Measurements from ENCODE around the gene TRIM58. TPM values are rescaled to one million over a fixed set of nuclear protein-coding genes. Genes with fewer than 3 reads are reported as not detected.

The TRIM58 gene
- total RNA-seq, 1 donor from 2014 or later = 5.2 TPM

DNA sequence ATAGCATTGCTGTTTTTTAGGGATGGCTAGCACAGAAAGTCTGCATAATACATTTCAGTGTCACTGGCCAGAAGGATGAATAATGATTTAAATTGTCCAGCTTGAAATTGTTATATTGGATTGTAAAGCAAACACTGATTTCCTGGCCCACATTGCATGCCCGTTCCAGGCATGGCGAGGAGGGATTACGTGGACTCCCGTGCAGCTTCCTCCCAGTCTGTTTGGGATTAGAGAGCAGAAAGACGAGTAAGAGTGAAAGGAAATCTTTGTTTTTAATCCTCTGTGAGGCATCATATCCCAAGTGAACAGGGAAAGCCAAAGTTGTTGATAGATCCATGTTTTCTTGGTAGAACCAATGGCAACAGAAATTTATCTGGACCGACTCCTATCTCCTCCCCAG, 8.4 kb downstream of the TRIM58 start:
- H3K4me1 Mint-ChIP-seq (ENCODE audit: low read depth, unreplicated experiment) = no peaks in the 10 kb centered on the region
- no peak overlapping the region for H3K27ac Mint-ChIP-seq (ENCODE audit: unreplicated experiment)
- TF ChIP-seq, protein P1, sequence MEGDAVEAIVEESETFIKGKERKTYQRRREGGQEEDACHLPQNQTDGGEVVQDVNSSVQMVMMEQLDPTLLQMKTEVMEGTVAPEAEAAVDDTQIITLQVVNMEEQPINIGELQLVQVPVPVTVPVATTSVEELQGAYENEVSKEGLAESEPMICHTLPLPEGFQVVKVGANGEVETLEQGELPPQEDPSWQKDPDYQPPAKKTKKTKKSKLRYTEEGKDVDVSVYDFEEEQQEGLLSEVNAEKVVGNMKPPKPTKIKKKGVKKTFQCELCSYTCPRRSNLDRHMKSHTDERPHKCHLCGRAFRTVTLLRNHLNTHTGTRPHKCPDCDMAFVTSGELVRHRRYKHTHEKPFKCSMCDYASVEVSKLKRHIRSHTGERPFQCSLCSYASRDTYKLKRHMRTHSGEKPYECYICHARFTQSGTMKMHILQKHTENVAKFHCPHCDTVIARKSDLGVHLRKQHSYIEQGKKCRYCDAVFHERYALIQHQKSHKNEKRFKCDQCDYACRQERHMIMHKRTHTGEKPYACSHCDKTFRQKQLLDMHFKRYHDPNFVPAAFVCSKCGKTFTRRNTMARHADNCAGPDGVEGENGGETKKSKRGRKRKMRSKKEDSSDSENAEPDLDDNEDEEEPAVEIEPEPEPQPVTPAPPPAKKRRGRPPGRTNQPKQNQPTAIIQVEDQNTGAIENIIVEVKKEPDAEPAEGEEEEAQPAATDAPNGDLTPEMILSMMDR (IDR thresholded peaks at IDR 0.05; ENCODE audit: partially characterized antibody, unreplicated experiment) = no peak
- H3K9me3 Mint-ChIP-seq (ENCODE audit: unreplicated experiment) = no peaks in the 10 kb centered on the region
- no peaks in the 10 kb centered on the region for H3K27me3 Mint-ChIP-seq (ENCODE audit: unreplicated experiment)
- DNase-seq = no peak
- H3K4me3 Mint-ChIP-seq (ENCODE audit: unreplicated experiment) = no peak overlapping the region
- H3K36me3 Mint-ChIP-seq (ENCODE audit: unreplicated experiment) = no peaks in the 10 kb centered on the region

DNA sequence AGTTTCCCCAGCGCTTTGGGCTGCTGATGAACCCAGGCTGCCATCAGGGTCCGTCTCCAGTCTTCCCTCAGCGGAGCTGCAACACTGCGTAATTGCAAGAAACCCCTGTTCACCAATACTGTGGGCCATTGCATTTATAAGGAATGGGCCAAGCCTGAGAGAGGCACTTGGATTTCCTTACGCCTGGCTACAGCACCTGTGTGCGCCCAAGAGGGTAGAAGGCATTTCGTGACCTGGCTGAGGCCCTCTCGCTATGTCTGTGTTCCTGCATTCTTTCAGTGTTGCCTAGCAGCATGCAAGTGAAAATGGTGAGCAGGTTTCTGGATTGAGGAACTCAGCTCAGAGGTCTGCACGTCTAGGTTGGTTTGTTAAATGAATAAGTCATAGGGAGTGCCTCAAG, 26.4 kb downstream of the TRIM58 start:
- H3K36me3 Mint-ChIP-seq (ENCODE audit: unreplicated experiment) = no peaks in the 10 kb centered on the region
- DNase-seq = no peak
- no peaks in the 10 kb centered on the region for H3K27me3 Mint-ChIP-seq (ENCODE audit: unreplicated experiment)
- H3K4me3 Mint-ChIP-seq (ENCODE audit: unreplicated experiment) = no peak overlapping the region
- TF ChIP-seq, protein P1 (IDR thresholded peaks at IDR 0.05; ENCODE audit: partially characterized antibody, unreplicated experiment) = no peak
- H3K4me1 Mint-ChIP-seq (ENCODE audit: low read depth, unreplicated experiment) = no peaks in the 10 kb centered on the region
- peaks cover under 1% of the 10 kb centered on the region for H3K9me3 Mint-ChIP-seq (ENCODE audit: unreplicated experiment)
- no peak overlapping the region for H3K27ac Mint-ChIP-seq (ENCODE audit: unreplicated experiment)

DNA sequence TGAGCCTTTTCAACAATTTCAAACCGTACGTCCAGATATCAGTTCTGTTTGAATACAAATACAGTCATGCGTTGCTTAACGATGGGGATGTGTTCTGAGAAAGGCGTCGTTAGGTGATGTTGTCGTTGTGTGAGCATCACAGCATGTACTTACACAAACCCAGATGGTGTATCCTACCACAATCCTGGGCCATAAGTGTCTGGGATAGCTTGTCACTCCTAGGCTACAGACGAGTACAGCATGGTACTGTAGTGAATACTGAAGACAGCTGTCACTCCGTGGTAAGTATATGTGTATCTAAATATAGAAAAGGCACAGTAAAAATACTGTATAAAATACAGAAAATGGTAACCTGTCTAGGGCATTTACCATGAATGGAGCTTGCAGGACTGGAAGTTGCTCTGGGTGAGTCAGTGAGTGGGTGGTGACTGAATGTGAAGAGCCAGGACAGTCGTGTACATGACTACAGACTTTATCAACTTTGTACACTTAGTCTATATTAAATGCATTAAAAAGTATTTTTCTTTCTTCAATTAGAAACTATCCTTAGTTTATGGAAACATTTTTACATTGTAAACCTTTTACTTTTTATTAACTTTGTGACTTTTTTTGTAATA, 27.9 kb downstream of the TRIM58 start:
- H3K27me3 Mint-ChIP-seq (ENCODE audit: unreplicated experiment) = no peaks in the 10 kb centered on the region
- no peak overlapping the region for H3K4me3 Mint-ChIP-seq (ENCODE audit: unreplicated experiment)
- H3K36me3 Mint-ChIP-seq (ENCODE audit: unreplicated experiment) = no peaks in the 10 kb centered on the region
- no peak overlapping the region for H3K27ac Mint-ChIP-seq (ENCODE audit: unreplicated experiment)
- H3K9me3 Mint-ChIP-seq (ENCODE audit: unreplicated experiment) = no peaks in the 10 kb centered on the region
- TF ChIP-seq, protein P1 (IDR thresholded peaks at IDR 0.05; ENCODE audit: partially characterized antibody, unreplicated experiment) = no peak
- H3K4me1 Mint-ChIP-seq (ENCODE audit: low read depth, unreplicated experiment) = no peaks in the 10 kb centered on the region
- DNase-seq = no peak

DNA sequence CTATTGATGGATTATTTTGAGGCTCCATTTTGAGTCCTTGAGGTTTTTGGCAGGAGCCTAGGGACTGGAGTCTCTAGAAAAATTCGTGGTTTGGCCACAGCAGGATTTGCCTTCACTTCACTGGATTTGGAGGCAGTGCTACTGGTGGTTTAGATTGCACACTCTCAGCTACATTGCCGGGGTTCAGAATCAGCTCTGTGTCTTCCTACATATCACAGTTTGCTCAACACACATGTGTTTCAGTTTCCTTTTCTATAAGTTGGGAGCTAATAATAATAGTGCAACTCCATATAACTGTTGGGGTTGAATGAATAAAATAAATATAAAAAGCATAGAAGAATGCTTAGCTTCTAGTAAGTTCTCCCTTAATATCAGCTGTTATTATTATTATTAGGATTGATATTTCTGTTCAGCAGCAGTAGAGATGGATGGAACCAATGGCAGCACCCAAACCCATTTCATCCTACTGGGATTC, 38.2 kb downstream of the TRIM58 start, which contains the start of gene OR2W3:
OR2W3 (plus strand) TSS at position 425 of the 475 bp plus-strand sequence; CDS start at position 425, 0 bp downstream.
- Mint-ChIP-seq H3K27ac (ENCODE audit: unreplicated experiment) (no peak within 1 kb of the TSS), H3K36me3 (ENCODE audit: unreplicated experiment) (no peaks in the 10 kb centered on the region), H3K9me3 (ENCODE audit: unreplicated experiment) (peaks cover 2% of the 10 kb centered on the region), H3K4me1 (ENCODE audit: low read depth, unreplicated experiment) (no peaks in the 10 kb centered on the region), H3K4me3 (ENCODE audit: unreplicated experiment) (no peak within 1 kb of the TSS), H3K27me3 (ENCODE audit: unreplicated experiment) (peaks cover 2% of the 10 kb centered on the region)
- TF ChIP-seq, protein P1 (IDR thresholded peaks at IDR 0.05; ENCODE audit: partially characterized antibody, unreplicated experiment) = no peak
- no peak for DNase-seq

DNA sequence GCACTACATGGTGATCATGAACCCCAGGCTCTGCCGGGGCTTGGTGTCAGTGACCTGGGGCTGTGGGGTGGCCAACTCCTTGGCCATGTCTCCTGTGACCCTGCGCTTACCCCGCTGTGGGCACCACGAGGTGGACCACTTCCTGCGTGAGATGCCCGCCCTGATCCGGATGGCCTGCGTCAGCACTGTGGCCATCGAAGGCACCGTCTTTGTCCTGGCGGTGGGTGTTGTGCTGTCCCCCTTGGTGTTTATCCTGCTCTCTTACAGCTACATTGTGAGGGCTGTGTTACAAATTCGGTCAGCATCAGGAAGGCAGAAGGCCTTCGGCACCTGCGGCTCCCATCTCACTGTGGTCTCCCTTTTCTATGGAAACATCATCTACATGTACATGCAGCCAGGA, 39.0 kb downstream of the TRIM58 start:
- H3K4me1 Mint-ChIP-seq (ENCODE audit: low read depth, unreplicated experiment) = no peaks in the 10 kb centered on the region
- no peaks in the 10 kb centered on the region for H3K36me3 Mint-ChIP-seq (ENCODE audit: unreplicated experiment)
- H3K27me3 Mint-ChIP-seq (ENCODE audit: unreplicated experiment) = peaks cover 2% of the 10 kb centered on the region
- peaks cover 2% of the 10 kb centered on the region for H3K9me3 Mint-ChIP-seq (ENCODE audit: unreplicated experiment)
- TF ChIP-seq, protein P1 (IDR thresholded peaks at IDR 0.05; ENCODE audit: partially characterized antibody, unreplicated experiment) = no peak
- H3K4me3 Mint-ChIP-seq (ENCODE audit: unreplicated experiment) = no peak overlapping the region
- no peak overlapping the region for H3K27ac Mint-ChIP-seq (ENCODE audit: unreplicated experiment)
- no peak for DNase-seq
